ENCODE results near the gene RPL10. TPM values are rescaled to one million over a fixed set of nuclear protein-coding genes. Genes with fewer than 3 reads are reported as not detected.

RPL10 gene
- total RNA-seq, 4 donors from 2014 or later = 3,899 to 6,066 (median 5,720) TPM

- TF ChIP-seq CTCF (IDR thresholded peaks at IDR 0.05 in 4 of 5, conservative IDR thresholded peaks at IDR 0.05 in 1 of 5) (no peak), POLR2A (IDR thresholded peaks at IDR 0.05) (no peak)
- Histone ChIP-seq H3K36me3 (peaks cover 0 to 14% of the 10 kb centered on the region in 2 donors), H3K4me3 (no peak overlapping the region), H3K4me1 (peaks cover 10 to 18% of the 10 kb centered on the region in 2 donors), H3K27me3 (no peaks in the 10 kb centered on the region), H3K27ac (peak overlapping the region; percentile 38 to 98 (median 54)), H3K9me3 (no peaks in the 10 kb centered on the region)
- intact Hi-C loops (cut with DNase I; ENCODE audit: low total_unique reads) = no loop called here
- DNase-seq (no peak), ATAC-seq (no peak)
- in situ Hi-C loops (cut with MboI; ENCODE audit: low sequenced_read_pairs in 4 of 4) = loop anchor here in 2 of 4 donors (25.0 kb wide), 1 partner anchor 136 kb away; the partner anchor contains the start of genes G6PD (in 2 of the 2) and IKBKG (in 2 of the 2)
Observed at GRCh38 chrX:154401045-154401799, 3.0 kb downstream of the RPL10 start.

GRCh38 chrX:154401918-154402621 lies 3.9 kb downstream of the RPL10 start:
- Histone ChIP-seq H3K27me3 (no peaks in the 10 kb centered on the region), H3K4me3 (no peak overlapping the region), H3K9me3 (no peaks in the 10 kb centered on the region), H3K36me3 (peaks cover 0 to 14% of the 10 kb centered on the region in 2 donors), H3K4me1 (peaks cover 10 to 18% of the 10 kb centered on the region in 2 donors), H3K27ac (peak overlapping the region; percentile 38 to 98 (median 54))
- in situ Hi-C loops (cut with MboI; ENCODE audit: low sequenced_read_pairs in 4 of 4) = loop anchor here in 2 of 4 donors (25.0 kb wide), 1 partner anchor 135 kb away; the partner anchor contains the start of genes G6PD (in 2 of the 2) and IKBKG (in 2 of the 2)
- intact Hi-C loops (cut with DNase I; ENCODE audit: low total_unique reads) = no loop called here
- no peak for ATAC-seq
- no peak for TF ChIP-seq POLR2A (IDR thresholded peaks at IDR 0.05)
- TF ChIP-seq CTCF (IDR thresholded peaks at IDR 0.05 in 4 of 5, conservative IDR thresholded peaks at IDR 0.05 in 1 of 5) = no peak
- no peak for DNase-seq

GRCh38 chrX:154402622-154403127 lies 4.5 kb downstream of the RPL10 start:
- H3K36me3 ChIP-seq = peaks cover 0 to 14% of the 10 kb centered on the region in 2 donors
- intact Hi-C loops (cut with DNase I; ENCODE audit: low total_unique reads) = no loop called here
- H3K27me3 ChIP-seq = no peaks in the 10 kb centered on the region
- no peak for TF ChIP-seq CTCF (IDR thresholded peaks at IDR 0.05 in 4 of 5, conservative IDR thresholded peaks at IDR 0.05 in 1 of 5)
- no peak for TF ChIP-seq POLR2A (IDR thresholded peaks at IDR 0.05)
- no peak overlapping the region for H3K4me3 ChIP-seq
- peaks cover 10 to 19% of the 10 kb centered on the region in 2 donors for H3K4me1 ChIP-seq
- no peaks in the 10 kb centered on the region for H3K9me3 ChIP-seq
- no peak for DNase-seq
- H3K27ac ChIP-seq = peak overlapping the region in 1 of 4 donors; percentile 98
- ATAC-seq = no peak
- in situ Hi-C loops (cut with MboI; ENCODE audit: low sequenced_read_pairs in 4 of 4) = loop anchor here in 2 of 4 donors (25.0 kb wide), 1 partner anchor 135 kb away; the partner anchor contains the start of genes G6PD (in 2 of the 2) and IKBKG (in 2 of the 2)

- no peak overlapping the region for H3K4me3 ChIP-seq
- no peak overlapping the region for H3K27ac ChIP-seq
- ATAC-seq (no peak), DNase-seq (no peak)
- peaks cover 0 to 14% of the 10 kb centered on the region in 2 donors for H3K36me3 ChIP-seq
- in situ Hi-C loops (cut with MboI; ENCODE audit: low sequenced_read_pairs in 4 of 4) = loop anchor here in 2 of 4 donors (25.0 kb wide), 1 partner anchor 134 kb away; the partner anchor contains the start of genes G6PD (in 2 of the 2) and IKBKG (in 2 of the 2)
- no peaks in the 10 kb centered on the region for H3K9me3 ChIP-seq
- no peaks in the 10 kb centered on the region for H3K27me3 ChIP-seq
- peaks cover 16 to 24% of the 10 kb centered on the region in 2 donors for H3K4me1 ChIP-seq
- intact Hi-C loops (cut with DNase I; ENCODE audit: low total_unique reads) = no loop called here
- no peak for TF ChIP-seq CTCF (IDR thresholded peaks at IDR 0.05 in 4 of 5, conservative IDR thresholded peaks at IDR 0.05 in 1 of 5)
- no peak for TF ChIP-seq POLR2A (IDR thresholded peaks at IDR 0.05)
Observed at GRCh38 chrX:154403192-154403591, 5.0 kb downstream of the RPL10 start.
